GM12875 (cell line): ENCODE measurements around the gene DOCK3.
"Not testable (repeated sequence)": the region's sequence is repeated elsewhere in the genome, so short reads cannot be mapped to it uniquely, and the experiment has no call there.

Experiments
- H3K4me3 ChIP-seq: one replicate; pipeline ENCODE4 v1.5.1; 2011; ENCODE audit warnings: low read depth, low read length, control low read depth
- TF ChIP-seq, protein P1 (sequence below): IDR thresholded peaks from 2 replicates; pipeline ENCODE4 v1.5.1; 2011; ENCODE audit warnings: low read depth, mild to moderate bottlenecking, control low read depth, inconsistent platforms, low read length, moderate library complexity, borderline replicate concordance; ENCODE audit not compliant: insufficient read depth

Gene DOCK3

DNA sequence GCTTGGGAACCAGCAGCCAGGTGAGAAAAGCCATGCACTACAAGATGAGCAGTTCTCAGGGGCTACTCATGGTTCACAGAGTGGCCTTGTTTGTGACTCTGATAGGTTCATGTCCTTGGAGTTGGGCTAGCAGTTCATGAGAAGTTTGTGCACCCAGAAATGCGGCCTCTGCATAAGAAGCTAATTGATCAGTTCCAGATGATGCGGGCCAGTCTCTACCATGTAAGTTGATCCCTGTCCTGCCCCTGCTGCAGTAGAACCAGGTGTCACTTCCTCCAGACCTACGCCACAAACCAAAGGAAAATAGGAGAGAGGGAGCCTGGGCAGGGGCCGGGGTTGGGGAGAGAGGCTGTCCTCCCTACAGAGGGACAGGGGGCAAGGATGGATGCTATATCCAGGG is 683.1 kb downstream of the DOCK3 start:
- TF ChIP-seq, protein P1, sequence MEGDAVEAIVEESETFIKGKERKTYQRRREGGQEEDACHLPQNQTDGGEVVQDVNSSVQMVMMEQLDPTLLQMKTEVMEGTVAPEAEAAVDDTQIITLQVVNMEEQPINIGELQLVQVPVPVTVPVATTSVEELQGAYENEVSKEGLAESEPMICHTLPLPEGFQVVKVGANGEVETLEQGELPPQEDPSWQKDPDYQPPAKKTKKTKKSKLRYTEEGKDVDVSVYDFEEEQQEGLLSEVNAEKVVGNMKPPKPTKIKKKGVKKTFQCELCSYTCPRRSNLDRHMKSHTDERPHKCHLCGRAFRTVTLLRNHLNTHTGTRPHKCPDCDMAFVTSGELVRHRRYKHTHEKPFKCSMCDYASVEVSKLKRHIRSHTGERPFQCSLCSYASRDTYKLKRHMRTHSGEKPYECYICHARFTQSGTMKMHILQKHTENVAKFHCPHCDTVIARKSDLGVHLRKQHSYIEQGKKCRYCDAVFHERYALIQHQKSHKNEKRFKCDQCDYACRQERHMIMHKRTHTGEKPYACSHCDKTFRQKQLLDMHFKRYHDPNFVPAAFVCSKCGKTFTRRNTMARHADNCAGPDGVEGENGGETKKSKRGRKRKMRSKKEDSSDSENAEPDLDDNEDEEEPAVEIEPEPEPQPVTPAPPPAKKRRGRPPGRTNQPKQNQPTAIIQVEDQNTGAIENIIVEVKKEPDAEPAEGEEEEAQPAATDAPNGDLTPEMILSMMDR, result no peak
- H3K4me3 ChIP-seq, result no peak overlapping the region

DNA sequence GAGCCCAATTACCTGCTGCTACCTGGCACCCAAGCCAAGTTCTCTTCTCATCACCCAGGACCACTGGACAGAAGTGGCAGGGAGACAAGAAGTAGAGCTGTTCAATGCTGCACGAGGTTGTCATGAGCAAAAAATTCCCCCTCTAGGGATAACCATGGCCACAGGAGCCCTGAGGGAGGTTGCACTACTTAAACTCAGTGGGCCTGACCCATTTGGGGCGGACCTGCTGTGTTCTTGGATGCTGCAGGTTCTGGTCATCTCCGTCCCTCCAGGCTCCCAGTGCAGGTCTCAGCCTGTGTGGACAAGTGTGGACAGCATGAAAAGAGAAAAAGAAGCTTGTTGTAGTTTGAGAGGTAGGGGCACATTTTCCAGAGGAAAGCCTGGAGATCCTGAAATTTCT is 684.3 kb downstream of the DOCK3 start:
- TF ChIP-seq, protein P1, result no peak
- H3K4me3 ChIP-seq, result no peak overlapping the region

DNA sequence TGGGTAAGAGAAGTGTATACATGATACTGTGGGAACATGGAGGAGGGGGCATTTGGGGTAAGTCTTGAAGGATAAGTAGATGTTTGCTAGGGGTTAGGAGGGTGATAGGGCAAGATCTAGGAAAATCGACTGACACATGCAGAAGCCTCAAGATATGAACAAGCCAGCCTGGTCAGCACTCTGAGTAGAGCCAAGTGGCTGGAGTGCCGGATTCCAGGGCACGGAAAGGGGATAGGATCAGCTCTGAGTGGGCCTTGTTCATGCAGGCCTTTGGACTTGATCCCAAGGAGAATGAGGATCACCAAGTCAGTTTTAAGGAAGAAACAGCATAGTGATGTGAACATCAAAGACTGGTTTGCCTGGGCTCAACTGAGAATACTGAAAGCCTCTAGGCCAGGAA is 686.1 kb downstream of the DOCK3 start:
- TF ChIP-seq, protein P1, result no peak
- no peak overlapping the region for H3K4me3 ChIP-seq

DNA sequence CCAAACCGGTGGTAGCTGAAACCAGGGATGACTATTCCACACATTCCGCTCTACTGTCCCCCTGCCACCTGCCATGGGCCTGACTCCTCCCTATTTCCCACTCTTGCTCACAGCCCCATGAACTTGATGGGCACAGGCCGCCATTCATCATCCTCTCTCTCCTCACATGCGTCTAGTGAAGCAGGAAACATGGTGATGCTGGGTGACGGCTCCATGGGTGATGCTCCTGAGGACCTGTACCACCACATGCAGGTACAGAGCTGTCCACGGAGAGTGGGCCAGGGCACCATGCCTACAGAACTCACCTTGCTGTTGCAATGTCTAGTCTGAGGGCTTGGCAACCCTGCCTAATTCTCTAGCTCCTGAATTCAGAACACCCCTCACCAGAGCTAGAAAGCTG is 687.0 kb downstream of the DOCK3 start:
- TF ChIP-seq, protein P1, result no peak

DNA sequence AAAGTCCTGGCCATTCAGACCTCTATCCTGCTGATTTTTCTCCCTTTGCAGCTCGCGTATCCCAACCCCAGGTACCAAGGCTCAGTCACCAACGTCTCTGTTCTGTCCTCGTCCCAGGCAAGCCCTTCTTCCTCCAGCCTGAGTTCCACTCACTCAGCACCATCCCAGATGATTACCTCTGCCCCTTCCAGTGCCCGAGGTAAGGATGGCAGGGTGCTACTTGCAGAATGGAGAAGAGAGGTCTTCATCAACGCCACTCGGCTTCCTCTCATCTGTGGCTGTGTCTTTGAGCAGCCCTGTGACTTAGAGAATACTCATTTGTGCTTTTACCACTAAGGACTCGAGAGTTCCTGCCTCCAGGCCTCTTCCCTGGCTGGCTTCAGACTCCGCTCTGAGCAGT is 687.7 kb downstream of the DOCK3 start:
- H3K4me3 ChIP-seq, result no peak overlapping the region
- TF ChIP-seq, protein P1, result no peak

More for the DNA sequence above, 687.0 kb downstream of the DOCK3 start:
- H3K4me3 ChIP-seq, result no peak overlapping the region

DNA sequence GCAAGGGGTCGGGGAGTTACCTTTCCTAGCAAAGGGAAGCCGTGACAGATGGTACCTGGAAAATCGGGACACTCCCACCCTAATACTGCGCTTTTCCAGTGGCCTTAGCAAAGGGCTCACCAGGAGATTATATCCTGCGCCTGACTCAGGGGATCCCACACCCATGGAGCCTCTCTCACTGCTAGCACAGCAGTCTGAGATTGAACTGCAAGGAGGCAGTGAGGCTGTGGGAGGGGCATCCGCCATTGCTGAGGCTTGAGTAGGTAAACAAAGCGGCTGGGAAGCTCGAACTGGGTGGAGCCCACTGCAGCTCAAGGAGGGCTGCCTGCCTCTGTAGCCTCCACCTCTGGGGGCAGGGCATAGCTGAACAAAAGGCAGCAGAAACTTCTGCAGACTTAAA is 693.5 kb downstream of the DOCK3 start:
- not testable (repeated sequence) for H3K4me3 ChIP-seq

DNA sequence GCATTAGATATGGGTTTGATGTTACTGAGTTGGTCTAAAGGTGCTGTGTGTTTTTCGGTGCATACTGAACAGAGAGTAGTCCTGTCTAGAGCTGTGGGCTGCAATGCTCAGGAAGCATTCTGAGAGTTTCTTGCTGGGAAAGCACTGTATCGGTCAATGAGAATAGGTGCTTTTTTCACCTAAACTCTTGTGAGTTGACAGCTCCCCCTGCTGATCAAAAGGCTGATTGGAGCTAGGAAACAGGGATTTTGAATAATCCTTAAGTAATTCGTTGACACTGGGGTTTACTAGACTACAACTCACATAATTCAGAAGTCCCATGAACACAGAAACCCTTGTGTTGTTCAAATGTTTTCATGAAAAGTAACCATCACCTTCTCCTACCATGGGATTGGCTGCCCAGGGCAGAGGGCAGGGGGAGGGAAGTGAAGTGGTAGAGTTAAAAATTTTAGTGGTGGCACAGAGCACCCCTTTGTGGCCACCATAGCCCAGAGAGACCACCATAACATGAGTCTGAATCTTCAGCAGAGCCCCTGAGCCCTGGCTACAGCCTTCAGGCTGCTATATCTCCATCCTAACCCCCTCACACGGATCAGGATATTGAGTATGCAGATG is 697.3 kb downstream of the DOCK3 start:
- TF ChIP-seq, protein P1, result peak; percentile 63

More for the DNA sequence above, 697.3 kb downstream of the DOCK3 start:
- H3K4me3 ChIP-seq, result no peak overlapping the region
